ENCODE data around the gene SARDH. TPM values are rescaled to one million over a fixed set of nuclear protein-coding genes. Genes with fewer than 3 reads are reported as not detected.

The SARDH gene
- total and polyA plus RNA-seq, 2 of the 13 experiments (the other 11 are each of a cell fraction or from before 2014, with no cell fraction given) = 11.6 to 34.9 TPM

DNA sequence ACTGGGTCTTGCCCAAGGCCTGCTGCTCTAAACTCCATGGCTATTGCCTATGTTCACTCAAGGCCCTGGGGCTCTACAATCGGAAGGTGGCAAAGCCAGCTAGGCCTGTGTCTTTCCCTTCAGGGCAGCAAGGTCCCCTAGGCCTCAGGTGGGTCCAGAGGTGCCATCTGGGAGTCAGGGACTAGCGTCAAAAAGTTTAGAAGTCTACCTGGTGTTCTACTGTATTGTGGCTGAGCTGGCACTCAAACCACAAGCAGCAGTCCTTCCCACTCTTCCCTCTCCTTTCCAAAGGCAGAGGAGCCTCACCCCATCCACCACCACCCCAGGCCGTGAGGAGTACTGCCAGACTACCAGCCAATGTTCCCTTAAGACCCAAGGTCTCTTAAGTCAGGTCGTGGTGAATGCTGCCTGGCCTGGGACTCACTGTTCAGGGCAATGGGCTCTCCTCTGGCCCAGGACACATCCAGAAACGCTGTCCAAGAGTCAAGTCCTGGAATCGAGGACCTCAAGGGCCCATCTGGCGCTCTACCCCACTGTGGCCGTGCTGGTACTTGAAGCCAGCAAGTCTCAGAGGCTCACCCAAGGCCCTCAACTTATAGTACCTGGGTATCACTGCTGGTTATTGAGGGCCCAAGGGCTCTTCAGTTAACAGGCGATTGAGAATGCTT lies 13.0 kb upstream of the SARDH start:
- Histone ChIP-seq H3K27ac (ENCODE audit: extremely low read length, insufficient read depth, low read length) (no peak overlapping the region), H3K4me2 (ENCODE audit: low read depth, low read length) (no peak overlapping the region), H3K27me3 (ENCODE audit: control insufficient read depth in 1 of 2, insufficient read depth in 2 of 2, low read length in 2 of 2) (no peaks in the 10 kb centered on the region), H3K9me3 (ENCODE audit: low read length) (no peaks in the 10 kb centered on the region), H3K79me2 (ENCODE audit: insufficient read depth, low read length) (no peaks in the 10 kb centered on the region), H2AFZ (ENCODE audit: low read length) (no peak overlapping the region), H3K4me3 (replicated peaks in 1 of 3; ENCODE audit: insufficient read depth in 1 of 3, low read depth in 2 of 3, low read length in 3 of 3) (no peak overlapping the region), H3K36me3 (replicated peaks in 1 of 2; ENCODE audit: control insufficient read depth in 1 of 2, insufficient read depth in 2 of 2, low read length in 2 of 2) (no peaks in the 10 kb centered on the region), H4K20me1 (ENCODE audit: insufficient read depth, low read length) (no peaks in the 10 kb centered on the region), H3K4me1 (ENCODE audit: insufficient read depth, low read length) (peaks cover 78% of the 10 kb centered on the region), H3K9ac (ENCODE audit: insufficient read depth, low read depth, low read length) (no peak overlapping the region)
- intact Hi-C loops (cut with micrococcal nuclease; ENCODE audit: unreplicated experiment) (no loop called here), in situ Hi-C loops (cut with HindIII; ENCODE audit: extremely low pct_ligation_motif_present, low pct_unique_long_range_greater_than_20kb) (no loop called here)
- CTCF ChIA-PET (ENCODE audit: low intra/inter-chr PET ratio, low total read pairs) = no interaction called here
- POLR2A ChIA-PET = interaction anchor here (1.3 to 5.9 kb wide), 2 partner anchors 8 to 12 kb away, joined by 6 to 53 read pairs; partner anchors contain the start of gene SARDH
- no TSS peak for BruUV-seq (replicated peaks)
- DNase-seq (ENCODE audit: low spot score) = no peak
- no peak for FAIRE-seq
- TF ChIP-seq, protein P1, sequence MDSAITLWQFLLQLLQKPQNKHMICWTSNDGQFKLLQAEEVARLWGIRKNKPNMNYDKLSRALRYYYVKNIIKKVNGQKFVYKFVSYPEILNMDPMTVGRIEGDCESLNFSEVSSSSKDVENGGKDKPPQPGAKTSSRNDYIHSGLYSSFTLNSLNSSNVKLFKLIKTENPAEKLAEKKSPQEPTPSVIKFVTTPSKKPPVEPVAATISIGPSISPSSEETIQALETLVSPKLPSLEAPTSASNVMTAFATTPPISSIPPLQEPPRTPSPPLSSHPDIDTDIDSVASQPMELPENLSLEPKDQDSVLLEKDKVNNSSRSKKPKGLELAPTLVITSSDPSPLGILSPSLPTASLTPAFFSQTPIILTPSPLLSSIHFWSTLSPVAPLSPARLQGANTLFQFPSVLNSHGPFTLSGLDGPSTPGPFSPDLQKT (CRISPR knock-in tag; IDR thresholded peaks at IDR 0.05; ENCODE audit: borderline replicate concordance) = no peak
- TF ChIP-seq SRSF1 (optimal IDR thresholded peaks at IDR 0.05; ENCODE audit: low read depth, low read length) (no peak), ZSCAN22 (CRISPR knock-in tag; IDR thresholded peaks at IDR 0.05) (no peak), ZNF598 (CRISPR knock-in tag; IDR thresholded peaks at IDR 0.05; ENCODE audit: borderline replicate concordance) (no peak), TBL1XR1 (IDR thresholded peaks at IDR 0.05; ENCODE audit: borderline replicate concordance, low read length, partially characterized antibody) (no peak), ZNF383 (CRISPR knock-in tag; IDR thresholded peaks at IDR 0.05; ENCODE audit: borderline replicate concordance) (no peak)
- WGBS (ENCODE audit: low lambda C conversion rate) = 93% methylated on average over 3 of the region's 9 CpGs
- ATAC-seq = peak; percentile 20

DNA sequence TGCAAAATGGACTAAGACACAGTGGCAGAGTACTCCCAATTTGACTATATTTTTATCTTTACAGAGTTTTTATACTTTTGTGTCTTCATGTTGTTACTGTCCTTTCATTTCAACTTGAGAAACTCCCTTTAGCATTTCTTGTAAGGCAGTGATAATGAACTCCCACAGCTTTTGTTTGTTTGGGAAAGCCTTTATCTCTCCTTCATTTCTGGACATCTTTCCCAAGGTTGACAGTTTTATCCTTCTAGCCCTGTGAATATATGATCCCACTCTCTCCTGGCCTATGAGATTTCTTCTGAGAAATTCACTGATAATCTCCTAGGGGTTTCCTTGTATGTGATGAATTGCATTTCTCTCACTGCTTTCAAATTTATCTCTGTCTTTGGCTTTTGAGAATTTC lies 9.2 kb upstream of the SARDH start:
- ATAC-seq (no peak), DNase-seq (ENCODE audit: low spot score) (no peak), FAIRE-seq (no peak)
- H3K9ac ChIP-seq (ENCODE audit: insufficient read depth, low read depth, low read length) = no peak overlapping the region
- no peaks in the 10 kb centered on the region for H3K9me3 ChIP-seq (ENCODE audit: low read length)
- intact Hi-C loops (cut with micrococcal nuclease; ENCODE audit: unreplicated experiment) (no loop called here), in situ Hi-C loops (cut with HindIII; ENCODE audit: extremely low pct_ligation_motif_present, low pct_unique_long_range_greater_than_20kb) (loop anchor here (25.0 kb wide), 1 partner anchor 210 kb away; the partner anchor contains the start of gene ADAMTSL2)
- POLR2A ChIA-PET = interaction anchor here (0.8 kb wide), 1 partner anchor 9 kb away, joined by 3 read pairs; the partner anchor contains the start of gene SARDH
- H3K4me1 ChIP-seq (ENCODE audit: insufficient read depth, low read length) = peaks cover 79% of the 10 kb centered on the region
- no peak overlapping the region for H3K4me3 ChIP-seq (replicated peaks in 1 of 3; ENCODE audit: insufficient read depth in 1 of 3, low read depth in 2 of 3, low read length in 3 of 3)
- BruUV-seq (replicated peaks) = no TSS peak
- no peaks in the 10 kb centered on the region for H3K79me2 ChIP-seq (ENCODE audit: insufficient read depth, low read length)
- H4K20me1 ChIP-seq (ENCODE audit: insufficient read depth, low read length) = no peaks in the 10 kb centered on the region
- H2AFZ ChIP-seq (ENCODE audit: low read length) = no peak overlapping the region
- no peaks in the 10 kb centered on the region for H3K27me3 ChIP-seq (ENCODE audit: control insufficient read depth in 1 of 2, insufficient read depth in 2 of 2, low read length in 2 of 2)
- CTCF ChIA-PET (ENCODE audit: low intra/inter-chr PET ratio, low total read pairs) = no interaction called here
- no peak overlapping the region for H3K4me2 ChIP-seq (ENCODE audit: low read depth, low read length)
- H3K27ac ChIP-seq (ENCODE audit: extremely low read length, insufficient read depth, low read length) = no peak overlapping the region
- H3K36me3 ChIP-seq (replicated peaks in 1 of 2; ENCODE audit: control insufficient read depth in 1 of 2, insufficient read depth in 2 of 2, low read length in 2 of 2) = no peaks in the 10 kb centered on the region
- no peak for TF ChIP-seq DBP (CRISPR knock-in tag; IDR thresholded peaks at IDR 0.05; ENCODE audit: not compliant biosample characterization)
- TF ChIP-seq BRD4 (CRISPR knock-in tag; IDR thresholded peaks at IDR 0.05) = no peak
- TF ChIP-seq ZNF256 (CRISPR knock-in tag; conservative IDR thresholded peaks at IDR 0.05) = no peak
- TF ChIP-seq ELF3 (CRISPR knock-in tag; IDR thresholded peaks at IDR 0.05) = no peak
- no peak for TF ChIP-seq REL (CRISPR knock-in tag; conservative IDR thresholded peaks at IDR 0.05)
- no peak for TF ChIP-seq CREB1 (IDR thresholded peaks at IDR 0.05)
- no peak for TF ChIP-seq CREB1 (CRISPR knock-in tag; IDR thresholded peaks at IDR 0.05)
- TF ChIP-seq ZNF766 (CRISPR knock-in tag; IDR thresholded peaks at IDR 0.05; ENCODE audit: borderline replicate concordance) = no peak
- no peak for TF ChIP-seq ZNF33B (CRISPR knock-in tag; IDR thresholded peaks at IDR 0.05)
- no peak for TF ChIP-seq JUN (CRISPR knock-in tag; IDR thresholded peaks at IDR 0.05)
